Posterior cingulate gyrus (tissue), 11 donors: ENCODE data around the gene IMPDH2.

Source experiments
- DNase-seq, 10 donors: peaks; one replicate each; pipeline versions ENCODE4 v3.0.0 to v3.0.0-alpha.2; 2020 to 2021; ENCODE audit warnings: mixed read lengths in 3 of 10
- intact Hi-C: fragments of 100-400 bp; cut with DNase I; formaldehyde crosslinking; loops from one replicate; pipeline ENCODE4 v1.15.1; 2023

The IMPDH2 gene

GRCh38 chr3:49028673-49029562 lies at the start of gene IMPDH2:
Gene IMPDH2, minus strand, starts transcription at chr3:49029398. Its CDS starts 48 bp downstream, at chr3:49029350.
- DNase-seq, result peak; percentile 91 to 99 (median 94)
- intact Hi-C loops, result loop anchor here (10.0 kb wide), 1 partner anchor 66 kb away; the partner anchor contains the start of gene QRICH1

- DNase-seq, result peak in 1 of 10 donors; percentile 4
- intact Hi-C loops, result no loop called here
Observed at GRCh38 chr3:49076646-49077045, 47.4 kb upstream of the IMPDH2 start.

- intact Hi-C loops, result no loop called here
- peak in 2 of 10 donors; percentile 76 to 81 for DNase-seq
Observed at GRCh38 chr3:49076116-49076515, 46.9 kb upstream of the IMPDH2 start.

GRCh38 chr3:49058011-49058410 lies 28.8 kb upstream of the IMPDH2 start:
- intact Hi-C loops, result no loop called here
- DNase-seq, result no peak

GRCh38 chr3:49057268-49057667 lies 28.1 kb upstream of the IMPDH2 start:
- no peak for DNase-seq
- intact Hi-C loops, result no loop called here

- intact Hi-C loops, result no loop called here
- DNase-seq, result peak in 1 of 10 donors; percentile 1
Observed at GRCh38 chr3:49054344-49054862, 25.2 kb upstream of the IMPDH2 start.

GRCh38 chr3:49053543-49053942 lies 24.3 kb upstream of the IMPDH2 start:
- intact Hi-C loops, result no loop called here
- peak in 1 of 10 donors; percentile 11 for DNase-seq

- DNase-seq, result peak in 1 of 10 donors; percentile 1
- intact Hi-C loops, result no loop called here
Observed at GRCh38 chr3:49035281-49035680, 6.1 kb upstream of the IMPDH2 start.

GRCh38 chr3:49034650-49035049 lies 5.5 kb upstream of the IMPDH2 start:
- peak in 1 of 10 donors; percentile 12 for DNase-seq
- intact Hi-C loops, result no loop called here

GRCh38 chr3:49032646-49033304 lies 3.6 kb upstream of the IMPDH2 start:
- peak in 2 of 10 donors; percentile 54 to 74 for DNase-seq
- intact Hi-C loops, result no loop called here

GRCh38 chr3:49030321-49030720 lies 1.1 kb upstream of the IMPDH2 start:
- peak in 1 of 10 donors; percentile 28 for DNase-seq
- intact Hi-C loops, result no loop called here

GRCh38 chr3:49029563-49029884 lies 326 bp upstream of the IMPDH2 start:
- intact Hi-C loops, result loop anchor here (10.0 kb wide), 1 partner anchor 65 kb away; the partner anchor contains the start of gene QRICH1
- no peak for DNase-seq

- DNase-seq, result peak in 2 of 10 donors; percentile 5 to 7
Observed at GRCh38 chr3:49028298-49028672, 913 bp downstream of the IMPDH2 start.

GRCh38 chr3:49027634-49028033 lies 1.6 kb downstream of the IMPDH2 start:
- peak in 3 of 10 donors; percentile 53 to 77 (median 60) for DNase-seq
- intact Hi-C loops, result loop anchor here (10.0 kb wide), 1 partner anchor 67 kb away; the partner anchor contains the start of gene QRICH1

More at GRCh38 chr3:49028298-49028672, 913 bp downstream of the IMPDH2 start:
- intact Hi-C loops, result loop anchor here (10.0 kb wide), 1 partner anchor 67 kb away; the partner anchor contains the start of gene QRICH1

- peak in 3 of 10 donors; percentile 32 to 73 (median 70) for DNase-seq
- intact Hi-C loops, result loop anchor here (10.0 kb wide), 1 partner anchor 68 kb away; the partner anchor contains the start of gene QRICH1
Observed at GRCh38 chr3:49026536-49026935, 2.7 kb downstream of the IMPDH2 start.

- DNase-seq, result peak in 3 of 10 donors; percentile 45 to 88 (median 57)
- intact Hi-C loops, result loop anchor here (10.0 kb wide), 1 partner anchor 69 kb away; the partner anchor contains the start of gene QRICH1
Observed at GRCh38 chr3:49025793-49026520, 3.2 kb downstream of the IMPDH2 start.

GRCh38 chr3:49025005-49025792 lies 4.0 kb downstream of the IMPDH2 start:
- intact Hi-C loops, result loop anchor here (10.0 kb wide), 1 partner anchor 70 kb away; the partner anchor contains the start of gene QRICH1
- peak in 3 of 10 donors; percentile 56 to 76 (median 65) for DNase-seq

GRCh38 chr3:49024449-49024848 lies 4.7 kb downstream of the IMPDH2 start:
- DNase-seq, result peak in 2 of 10 donors; percentile 15 to 41
- intact Hi-C loops, result loop anchor here (10.0 kb wide), 1 partner anchor 70 kb away; the partner anchor contains the start of gene QRICH1

- intact Hi-C loops, result loop anchor here (10.0 kb wide), 1 partner anchor 71 kb away; the partner anchor contains the start of gene QRICH1
- peak in 2 of 10 donors; percentile 20 to 21 for DNase-seq
Observed at GRCh38 chr3:49023775-49024174, 5.4 kb downstream of the IMPDH2 start.
